GM18517 (cell line): Measurements from ENCODE around the gene PLK5.

ENCODE experiments used
- ATAC-seq: cut with Tn5 transposase; IDR thresholded peaks from one replicate; pipeline ENCODE4 v1.9.1; 2021; ENCODE audit warnings: mild to moderate bottlenecking, moderate library complexity; ENCODE audit not compliant: unreplicated experiment

Gene PLK5

DNA sequence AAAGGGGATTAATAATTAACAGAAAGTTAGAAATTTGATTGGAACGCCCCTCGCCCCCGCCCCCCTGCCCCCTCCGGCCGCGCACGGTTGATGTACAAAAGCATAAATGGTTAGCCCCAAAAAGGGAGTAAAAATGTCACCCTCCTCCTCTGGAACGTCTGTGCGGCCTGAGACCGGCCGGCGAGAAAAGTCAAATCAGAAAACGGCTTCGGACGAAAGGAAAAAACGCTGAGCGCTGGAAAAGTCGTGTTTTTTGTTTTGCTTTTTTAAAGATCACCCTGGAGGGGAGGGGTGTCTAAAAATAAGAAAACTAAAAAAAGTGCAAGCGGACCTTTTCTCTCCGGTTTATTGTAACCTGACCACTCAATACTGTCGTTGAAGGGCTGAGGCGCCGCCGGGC lies 31.1 kb downstream of the PLK5 start:
- no peak for ATAC-seq

DNA sequence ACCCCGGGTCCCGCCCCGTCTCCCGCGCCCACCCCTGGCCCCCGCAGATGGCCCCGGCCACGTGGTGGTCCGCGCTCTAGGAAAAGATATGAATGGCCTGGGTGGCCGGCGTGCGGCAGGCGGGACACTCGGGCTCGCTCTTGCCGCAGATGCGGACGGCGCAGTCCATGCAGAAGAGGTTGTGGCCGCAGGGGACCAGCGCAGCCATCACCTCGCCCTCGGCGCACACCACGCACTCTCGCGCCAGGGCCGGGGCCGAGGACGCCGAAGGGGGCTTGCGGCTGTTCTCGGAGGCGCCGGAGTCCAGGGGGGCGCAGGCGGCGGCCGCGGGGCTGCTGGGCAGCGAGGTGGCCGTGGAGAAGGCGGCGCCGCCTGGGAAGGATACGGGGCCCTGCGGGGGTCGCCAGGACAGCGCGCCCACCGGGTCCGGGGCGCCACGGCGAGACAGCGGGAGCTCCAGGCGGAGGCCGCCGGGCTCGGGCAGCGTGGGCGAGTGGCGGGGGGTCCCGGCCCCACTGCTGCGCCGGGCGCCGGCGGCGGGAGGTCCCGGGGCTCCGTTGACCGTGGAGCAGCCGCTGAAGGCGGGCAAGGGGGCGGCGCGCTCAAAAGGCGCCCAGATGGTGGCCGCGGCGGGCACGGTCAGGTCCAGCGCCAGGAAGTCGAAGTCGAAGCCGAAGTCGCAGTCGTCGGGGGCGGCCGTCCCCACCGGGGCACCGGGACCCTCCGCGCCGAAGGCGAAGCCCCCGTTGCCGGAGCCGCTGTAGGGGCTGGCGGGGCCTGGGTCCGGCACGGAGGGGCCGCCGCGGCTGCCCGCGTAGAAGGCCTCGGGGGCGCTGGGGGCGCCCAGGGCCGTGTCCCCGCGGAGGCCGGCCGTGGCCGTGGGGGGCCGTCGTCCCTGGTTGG lies 31.9 kb downstream of the PLK5 start:
- ATAC-seq: no peak

DNA sequence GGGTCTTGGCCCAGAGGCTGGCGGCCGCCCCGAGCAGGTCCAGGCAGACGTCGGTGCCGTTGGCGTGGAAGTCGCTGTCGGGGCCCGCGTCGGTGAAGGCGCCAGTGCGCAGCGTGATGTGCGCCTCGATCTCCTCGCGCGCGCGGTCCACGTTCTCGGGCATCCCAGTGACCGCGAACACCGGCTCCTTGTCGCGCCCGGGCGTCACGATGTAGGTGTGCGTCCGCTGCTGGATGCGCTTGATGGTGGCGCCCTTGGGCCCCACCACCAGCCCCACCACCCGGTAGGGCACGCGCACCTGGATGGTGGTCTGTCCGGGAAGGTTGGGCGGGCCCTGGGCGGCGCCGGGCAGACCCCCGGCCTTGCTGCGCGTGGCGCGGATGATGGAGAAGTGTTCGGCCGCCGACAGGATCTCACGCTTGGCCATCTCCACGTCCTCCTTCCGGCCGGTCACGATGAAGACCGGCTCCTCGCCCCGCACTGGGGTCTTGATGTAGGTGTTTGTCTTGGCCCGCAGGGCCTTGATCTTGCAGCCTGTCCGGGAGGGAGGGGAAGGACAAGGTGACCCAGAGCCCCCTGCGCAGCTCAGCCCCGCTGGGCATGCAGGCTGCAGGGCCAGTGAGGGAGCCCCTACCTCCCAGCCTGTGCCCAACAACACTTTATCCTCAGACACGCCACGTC lies 32.7 kb downstream of the PLK5 start:
- ATAC-seq: no peak

DNA sequence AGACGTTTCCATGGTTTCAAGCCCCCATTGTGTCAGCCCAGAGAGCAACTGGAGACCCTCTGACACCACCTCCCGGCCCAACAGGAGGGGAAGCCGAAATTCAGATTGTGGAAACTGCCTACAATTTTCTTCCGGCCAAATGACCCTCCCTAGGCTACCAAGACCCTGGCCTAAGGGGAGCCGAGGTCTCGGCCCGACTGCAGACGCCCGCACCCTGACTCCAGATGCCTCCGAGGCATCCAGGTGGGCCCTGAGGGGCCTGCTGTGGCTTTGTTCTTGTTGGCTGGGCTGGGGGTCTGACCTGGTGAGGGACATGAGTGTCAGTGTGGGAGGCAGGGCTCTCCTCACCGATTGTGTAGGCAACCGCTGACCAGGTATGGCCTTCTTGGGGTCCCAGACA lies 34.7 kb downstream of the PLK5 start:
- no peak for ATAC-seq

DNA sequence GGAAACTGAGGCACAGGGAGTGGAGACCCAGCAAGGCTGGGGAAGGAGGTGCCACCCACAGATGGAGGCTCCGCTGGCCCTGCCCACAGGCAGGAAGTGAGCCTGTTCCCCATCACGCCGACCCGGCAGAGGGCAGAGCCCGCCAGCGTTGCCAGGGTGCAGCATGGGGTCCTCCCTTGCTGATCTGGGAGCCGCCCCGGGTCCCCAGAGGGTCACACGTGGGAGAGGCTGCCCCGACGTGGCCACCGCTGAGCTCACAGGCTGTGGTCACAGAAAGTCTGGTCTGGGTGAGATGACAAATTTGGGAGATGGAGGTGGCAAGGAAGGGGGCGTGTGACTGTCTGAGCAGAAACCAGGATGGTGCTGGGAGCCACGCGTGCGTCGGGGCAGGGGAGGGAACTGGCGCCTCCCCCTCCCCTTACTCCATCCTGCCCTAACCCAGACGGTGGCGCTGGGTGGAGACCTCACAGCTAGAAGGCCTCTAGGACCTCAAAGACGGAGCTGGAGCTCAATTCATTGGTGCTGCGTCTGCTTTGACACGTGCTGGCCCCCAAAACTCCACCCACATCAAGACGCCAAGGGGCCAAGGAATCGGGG lies 36.5 kb downstream of the PLK5 start:
- ATAC-seq: no peak

DNA sequence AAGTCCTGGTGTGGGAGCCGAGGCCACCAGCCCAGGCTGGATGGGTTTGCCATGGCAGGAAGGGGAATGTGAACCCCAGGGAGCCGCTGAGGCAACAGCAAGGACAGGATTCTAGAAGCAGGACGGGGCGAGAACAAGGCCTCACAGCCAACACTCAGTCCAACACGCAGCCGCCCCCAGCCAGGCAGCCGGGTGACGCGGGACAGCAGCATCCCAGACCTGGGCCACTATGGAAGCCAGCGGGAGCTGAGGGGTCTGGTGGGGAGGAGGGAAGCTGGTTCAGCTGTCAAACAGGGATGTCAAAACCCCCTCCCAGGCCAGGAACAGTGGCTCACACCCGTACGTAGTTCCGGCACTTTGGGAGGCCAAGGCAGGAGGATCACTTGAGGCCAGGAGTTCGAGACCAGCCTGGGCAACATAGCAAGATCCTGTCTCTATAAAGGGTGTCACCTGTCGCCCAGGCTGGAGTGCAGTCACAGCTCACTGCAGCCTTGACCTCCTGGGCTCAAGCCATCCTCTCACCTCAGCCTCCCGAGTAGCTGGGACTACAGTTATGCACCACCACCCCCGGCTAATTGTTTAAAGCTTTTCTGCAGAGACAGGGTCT lies 37.5 kb downstream of the PLK5 start:
- no peak for ATAC-seq

DNA sequence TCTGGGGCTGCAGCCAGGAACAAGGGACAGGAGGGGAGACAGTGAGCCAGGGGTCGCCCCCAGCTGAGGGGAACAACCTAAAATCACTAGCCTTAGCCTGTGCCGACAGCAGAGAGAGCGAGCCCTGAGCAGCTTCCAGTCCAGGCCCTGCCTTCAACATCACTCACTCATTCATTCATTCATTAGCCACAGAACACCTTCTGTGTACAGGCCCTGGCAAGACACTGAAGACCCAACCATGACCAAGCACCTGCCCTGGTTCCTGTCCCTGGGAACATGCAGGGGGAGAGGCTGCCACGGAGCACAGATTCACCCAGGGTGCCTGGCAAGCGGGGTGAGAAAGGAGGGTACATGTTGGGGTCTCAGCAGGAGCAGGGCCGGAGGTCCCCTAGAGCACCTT lies 39.4 kb downstream of the PLK5 start:
- ATAC-seq: no peak

DNA sequence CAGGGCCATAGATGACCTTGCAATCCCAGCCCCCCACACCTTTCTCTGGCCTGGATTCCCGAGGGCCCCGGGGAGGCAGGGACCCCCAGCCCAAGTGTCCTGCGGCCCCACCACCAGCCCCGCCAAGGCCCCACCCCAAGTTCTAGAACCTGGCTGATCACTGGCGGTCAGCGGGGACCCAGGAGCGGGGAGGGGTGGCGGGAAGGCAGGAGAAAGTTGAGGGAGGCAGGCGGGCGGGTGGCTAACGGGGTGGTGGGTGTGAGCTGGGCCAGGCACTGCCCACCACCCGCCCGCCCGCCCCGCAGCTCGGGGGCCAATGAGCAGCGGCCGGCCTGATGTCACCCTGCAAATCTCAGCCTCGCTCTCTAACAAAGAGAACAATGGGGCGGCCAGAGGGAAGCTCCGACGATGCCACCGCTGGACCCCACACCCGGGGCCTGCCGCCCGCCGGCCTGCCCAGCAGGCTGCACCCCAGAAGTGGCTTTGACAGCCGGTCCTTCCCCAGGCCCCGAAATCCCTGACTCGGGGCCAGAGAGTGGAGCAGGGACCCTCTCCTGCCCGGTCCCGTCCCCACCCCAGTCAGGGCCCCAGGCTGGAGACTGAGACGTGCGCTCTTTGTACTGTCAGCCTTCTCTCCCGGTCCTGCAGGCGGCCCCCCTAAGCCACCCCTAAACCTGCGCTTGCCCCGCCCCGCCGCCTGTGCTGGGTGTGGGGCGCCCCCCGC lies 42.7 kb downstream of the PLK5 start:
- no peak for ATAC-seq

DNA sequence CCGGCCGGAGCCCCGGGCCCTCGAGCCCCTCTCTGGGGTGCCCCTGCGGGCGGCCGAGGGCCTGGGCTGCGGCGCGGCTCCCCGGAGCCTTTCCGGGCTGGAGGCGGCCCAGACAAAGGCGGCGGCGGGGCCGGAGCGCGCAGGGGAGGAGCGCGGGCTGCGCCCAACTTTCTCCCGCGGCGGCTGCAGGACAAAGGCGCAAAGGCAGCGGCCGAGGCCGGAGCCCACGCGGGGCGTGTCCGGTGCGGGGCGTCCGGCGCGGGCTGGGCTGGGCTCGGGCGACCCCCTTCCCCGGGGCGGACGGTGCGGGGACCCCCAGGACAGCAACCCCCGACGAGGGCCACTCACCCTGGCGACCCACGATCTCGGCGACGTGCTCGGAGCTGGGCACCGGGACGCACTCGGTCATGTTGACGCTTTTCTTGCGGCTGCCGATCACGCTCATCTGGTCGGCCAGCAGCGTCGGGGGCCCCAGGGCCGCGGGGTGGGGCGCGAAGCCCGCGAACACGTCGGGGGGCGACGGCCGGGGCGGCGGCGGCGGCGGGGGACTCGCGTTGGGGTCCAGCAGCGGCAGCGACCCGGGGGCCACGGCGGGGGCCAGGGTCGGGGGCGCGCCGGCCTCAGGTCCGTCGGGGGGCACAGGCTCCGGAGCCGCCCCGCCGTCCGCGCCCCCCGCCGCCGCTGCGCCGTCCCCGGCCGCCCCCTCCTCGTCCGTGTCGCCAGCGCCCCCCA lies 43.4 kb downstream of the PLK5 start:
- no peak for ATAC-seq

DNA sequence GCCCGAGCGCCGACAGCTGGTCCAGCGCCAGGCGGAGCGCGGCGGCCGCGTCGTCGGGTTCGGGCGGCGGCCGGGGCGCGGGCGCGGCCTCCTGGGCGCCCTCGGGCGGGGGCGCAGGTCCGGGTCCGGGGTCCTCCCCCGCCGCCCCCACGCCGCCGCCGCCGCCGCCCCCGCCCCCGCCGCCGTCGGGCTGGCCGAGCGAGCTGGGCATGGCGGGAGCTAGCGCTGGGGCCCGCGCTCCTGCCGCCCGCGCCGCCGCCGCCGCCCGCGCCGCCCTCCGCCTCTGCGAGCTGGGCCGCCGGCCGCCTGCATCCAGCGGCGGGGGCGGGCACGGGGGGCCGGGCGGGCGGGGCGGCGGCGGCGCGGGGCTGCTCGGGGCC lies 44.0 kb downstream of the PLK5 start:
- ATAC-seq: no peak

DNA sequence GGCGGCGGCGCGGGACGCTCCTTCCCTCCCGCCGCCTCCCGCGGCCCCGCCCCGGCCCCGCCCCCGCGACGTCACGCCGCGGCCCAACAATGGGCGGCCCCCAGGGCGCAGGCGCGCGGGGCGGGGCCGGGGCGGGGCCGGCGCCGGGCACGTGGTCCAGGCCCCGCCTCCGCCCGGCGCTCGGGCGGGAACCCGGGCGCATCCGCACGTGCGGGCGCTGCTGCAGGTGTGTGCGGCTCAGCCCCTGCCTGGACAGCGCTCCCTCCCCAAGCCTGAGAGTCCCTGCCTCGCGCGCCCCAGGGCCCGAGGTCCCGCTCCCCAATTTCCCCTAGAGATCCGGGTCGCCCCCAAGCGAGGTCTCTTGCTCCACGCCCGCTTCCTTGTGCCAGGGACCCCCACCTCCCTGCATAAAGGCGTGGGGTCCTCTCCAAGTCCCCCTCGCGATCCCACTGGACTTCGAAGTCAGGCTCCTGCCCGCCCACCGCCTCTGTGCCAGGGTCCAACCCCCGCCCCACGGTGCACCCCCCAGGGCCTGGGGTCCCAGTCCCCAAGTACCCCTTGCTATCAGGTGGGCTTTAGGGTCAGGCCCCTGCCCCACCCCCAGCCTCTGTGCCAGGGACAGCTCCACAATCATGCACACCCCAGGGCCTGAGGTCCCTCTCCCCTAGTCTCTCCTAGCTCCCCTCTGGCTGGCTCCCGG lies 44.6 kb downstream of the PLK5 start, which contains the start of gene MEX3D:
TSS of gene MEX3D (minus strand) at position 6 of the 700 bp plus-strand sequence. CDS start 267 bp downstream, outside the sequence.
- no peak for ATAC-seq

DNA sequence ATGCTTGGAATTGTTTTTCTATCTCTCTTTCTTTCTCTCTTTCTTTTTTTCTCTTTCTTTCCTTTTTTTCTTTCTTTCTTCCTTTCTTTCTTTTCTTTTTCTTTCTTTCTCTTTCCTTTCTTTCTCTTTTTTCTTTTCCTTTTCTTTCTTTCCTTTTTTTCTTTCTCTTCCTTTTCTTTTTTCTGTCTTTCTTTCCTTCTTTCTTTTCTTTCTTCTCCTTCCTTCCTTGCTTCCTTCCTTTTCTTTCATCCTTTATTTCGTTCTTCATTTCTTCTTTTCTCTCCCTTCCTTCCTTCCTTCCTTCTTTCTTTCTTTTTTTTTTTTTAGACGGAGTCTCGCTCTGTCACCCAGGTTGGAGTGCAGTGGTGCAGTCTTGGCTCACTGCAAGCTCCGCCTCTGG lies 46.1 kb downstream of the PLK5 start:
- no peak for ATAC-seq

DNA sequence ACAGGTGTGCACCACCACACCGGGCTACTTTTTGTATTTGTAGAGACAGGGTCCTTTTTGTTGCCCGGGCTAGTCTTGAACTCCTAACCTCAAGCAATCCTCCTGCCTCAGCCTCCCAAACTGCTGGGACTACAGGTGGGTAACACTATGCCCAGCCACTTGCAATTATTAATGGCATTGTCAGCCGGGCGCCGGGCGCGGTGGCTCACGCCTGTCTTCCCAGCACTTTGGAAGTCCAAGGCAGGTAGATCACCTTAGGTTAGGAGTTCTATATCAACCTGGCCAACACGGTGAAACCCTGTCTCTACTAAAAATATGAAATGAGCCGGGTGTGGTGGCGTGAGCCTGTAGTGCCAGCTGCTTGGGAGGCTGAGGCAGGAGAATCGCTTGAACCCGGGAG lies 47.0 kb downstream of the PLK5 start:
- ATAC-seq: no peak

DNA sequence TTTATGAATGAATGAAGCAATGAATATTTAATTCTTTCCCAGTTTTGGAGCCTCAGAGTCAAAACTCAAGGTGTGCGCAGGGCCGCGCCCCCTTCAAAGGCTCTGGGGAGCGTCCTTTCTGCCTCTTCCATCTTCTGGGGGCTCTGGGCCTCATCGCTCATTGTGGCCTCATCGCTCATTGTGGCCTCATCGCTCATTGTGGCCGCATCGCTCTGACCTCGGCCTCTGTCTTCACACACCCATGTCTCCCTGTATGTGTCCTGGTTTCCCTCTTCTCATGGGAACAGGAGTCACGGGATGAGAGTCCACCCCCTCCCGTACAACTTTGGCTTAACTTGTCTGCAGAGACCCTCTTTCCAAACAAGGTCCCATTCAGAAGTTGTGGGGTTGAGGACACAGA lies 47.5 kb downstream of the PLK5 start:
- no peak for ATAC-seq

DNA sequence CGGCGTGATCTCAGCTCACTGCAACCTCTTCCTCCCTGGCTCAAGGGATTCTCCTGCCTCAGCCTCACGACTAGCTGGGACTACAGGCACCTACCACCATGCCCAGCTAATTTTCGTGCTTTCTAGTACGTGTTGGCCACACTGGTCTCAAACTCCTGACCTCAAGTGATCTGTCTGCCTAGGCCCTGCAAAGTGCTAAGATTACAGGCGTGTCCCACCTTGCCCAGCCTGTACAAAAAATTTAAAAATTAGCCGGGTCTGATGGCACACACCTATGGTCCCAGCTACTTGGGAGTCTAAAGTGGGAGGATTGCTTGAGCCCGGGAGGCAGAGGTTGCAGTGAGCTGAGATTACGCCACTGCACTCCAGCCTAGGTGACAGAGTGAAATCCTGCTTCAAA lies 48.9 kb downstream of the PLK5 start:
- ATAC-seq: no peak

DNA sequence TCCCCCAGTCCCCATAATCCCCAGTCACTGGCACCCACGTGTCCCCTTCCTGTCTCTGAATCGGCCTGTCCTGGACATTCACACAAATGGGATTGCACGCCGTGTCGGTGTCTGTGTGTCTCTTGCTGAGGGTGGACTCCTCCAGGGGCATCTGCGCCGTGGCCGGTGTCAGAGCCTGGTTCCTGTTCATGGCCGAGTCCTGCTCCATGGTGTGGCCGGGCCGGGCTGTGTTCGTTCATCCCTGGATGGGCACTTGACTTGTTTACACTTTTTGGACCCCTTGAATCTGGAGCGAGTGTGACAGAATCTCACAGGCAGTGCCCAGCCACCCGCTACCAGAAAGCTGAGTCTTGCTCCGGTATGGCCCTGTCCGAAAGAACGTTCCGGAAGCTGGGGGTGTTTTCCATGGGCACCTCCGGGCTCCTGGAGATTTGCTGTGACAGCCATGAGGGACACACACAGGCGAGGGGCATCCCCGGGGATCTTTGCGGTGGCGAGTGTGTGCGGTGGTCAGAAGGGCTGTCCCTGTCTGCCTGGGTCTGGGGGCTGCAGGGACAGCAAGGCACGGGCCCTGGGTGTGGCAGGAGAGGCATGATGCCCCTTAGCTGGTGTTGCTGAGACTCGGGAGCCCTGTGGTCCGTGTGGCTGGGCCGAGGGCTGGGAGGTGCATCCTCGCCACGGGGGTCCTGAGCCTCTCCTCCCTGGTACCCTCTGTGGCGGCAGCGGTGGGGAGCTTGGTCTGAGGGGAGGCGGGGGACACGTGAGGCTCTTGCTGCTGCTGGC lies 50.7 kb downstream of the PLK5 start:
- ATAC-seq: no peak

DNA sequence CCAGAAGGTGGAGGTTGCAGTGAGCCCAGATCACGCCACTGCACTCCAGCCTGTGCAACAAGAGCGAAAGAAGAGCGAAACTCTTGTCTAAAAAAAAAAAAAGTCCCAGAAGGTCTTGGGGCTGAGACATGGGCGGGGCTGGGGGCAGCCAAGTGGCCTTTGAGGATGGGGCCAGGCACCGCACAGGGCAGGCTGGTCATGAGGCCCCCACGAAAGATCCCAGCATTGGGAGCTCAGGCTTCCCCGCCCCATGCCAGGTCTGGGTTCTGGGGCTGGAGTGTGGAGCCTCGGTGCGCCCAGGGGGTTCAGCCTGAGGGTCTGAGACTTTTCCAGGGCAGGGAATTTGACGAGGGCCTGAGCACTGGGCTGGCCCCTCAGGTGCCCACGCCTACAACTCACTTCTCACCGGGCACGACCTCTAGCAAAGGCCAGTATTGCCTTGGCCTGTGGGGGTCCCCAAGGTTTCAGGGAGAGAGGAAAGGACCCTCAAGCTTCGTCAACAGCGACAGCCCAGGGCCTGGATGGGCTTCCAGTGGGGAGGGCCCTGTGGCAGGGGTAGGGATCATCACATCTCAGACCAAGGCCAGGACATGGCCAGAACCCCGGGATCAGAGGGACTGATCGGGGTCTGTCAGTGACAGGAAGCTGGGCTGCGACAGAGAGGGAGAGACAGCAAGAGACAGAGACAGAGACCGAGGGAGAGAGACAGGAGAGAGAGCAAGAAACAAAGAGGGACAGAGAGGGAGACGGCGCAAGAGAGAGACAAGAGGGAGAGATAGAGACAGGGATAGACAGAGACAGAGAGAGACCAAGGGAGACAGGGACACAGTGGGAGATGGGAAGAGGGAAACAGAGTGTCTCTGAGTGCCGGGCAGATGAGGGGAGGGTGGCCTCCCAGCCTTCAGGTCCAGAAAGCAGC lies 51.7 kb downstream of the PLK5 start:
- ATAC-seq: no peak
